Measurements from ENCODE around the gene C19orf38.

GRCh38 chr19:10819124-10820060, 28.8 kb upstream of the C19orf38 start:
- no peak for TF ChIP-seq CTCF (conservative IDR thresholded peaks at IDR 0.05; ENCODE audit: low read depth in 2 of 2)
- TF ChIP-seq POLR2AphosphoS5 (IDR thresholded peaks at IDR 0.05; ENCODE audit: low read depth) = no peak
- no peak for TF ChIP-seq EZH2 (IDR thresholded peaks at IDR 0.05; ENCODE audit: low read depth, unreplicated experiment)
- TF ChIP-seq REST (IDR thresholded peaks at IDR 0.05; ENCODE audit: unreplicated experiment) = no peak
- no peak for TF ChIP-seq CREB1 (CRISPR knock-in tag; IDR thresholded peaks at IDR 0.05; ENCODE audit: low read depth)
- no peak for TF ChIP-seq EZH2phosphoT487 (IDR thresholded peaks at IDR 0.05; ENCODE audit: unreplicated experiment)
- no peak for TF ChIP-seq JUNB (IDR thresholded peaks at IDR 0.05; ENCODE audit: unreplicated experiment)
- no peak for TF ChIP-seq NANOG (IDR thresholded peaks at IDR 0.05; ENCODE audit: borderline replicate concordance)
- no peak for TF ChIP-seq ZNF114 (CRISPR knock-in tag; IDR thresholded peaks at IDR 0.05)
- no peak for TF ChIP-seq STAT1 (IDR thresholded peaks at IDR 0.05; ENCODE audit: unreplicated experiment)
- TF ChIP-seq ETS1 (IDR thresholded peaks at IDR 0.05) = no peak
- no peak for TF ChIP-seq ZNF331 (CRISPR knock-in tag; IDR thresholded peaks at IDR 0.05; ENCODE audit: low read depth)
- TF ChIP-seq ZNF462 (CRISPR knock-in tag; IDR thresholded peaks at IDR 0.05) = no peak
